T-helper 2 cell (primary cell): ENCODE results near the gene C1GALT1.
A peak's percentile ranks its signal among the peaks of the same experiment; 100 is the strongest.
"Not testable (repeated sequence)": the region's sequence is repeated elsewhere in the genome, so short reads cannot be mapped to it uniquely, and the experiment has no call there.

ENCODE experiments used
- DNase-seq, 5 experiments: peaks; one replicate each; pipeline versions ENCODE4 v3.0.0 to v3.0.0-alpha.2; 2012 to 2022

The C1GALT1 gene

GRCh38 chr7:7237201-7237977 is 55.0 kb downstream of the C1GALT1 start:
- no peak for DNase-seq

DNA sequence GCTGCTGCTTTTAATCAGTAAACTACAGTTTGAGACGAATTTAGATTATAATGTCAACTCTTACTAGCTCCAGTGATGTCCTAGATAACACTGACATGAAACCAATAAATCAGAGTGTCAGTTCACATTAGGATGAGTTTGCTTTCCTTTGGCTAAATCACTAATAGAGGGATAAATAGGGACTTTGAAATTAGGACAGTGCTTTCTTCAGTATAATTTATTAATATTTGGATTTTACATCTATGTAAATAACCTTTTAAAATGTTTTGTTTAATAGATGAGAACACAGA is 55.6 kb downstream of the C1GALT1 start:
- DNase-seq, result no peak

- no peak for DNase-seq
These were observed 57.0 kb downstream of the C1GALT1 start for GRCh38 chr7:7239346-7239745.

GRCh38 chr7:7242899-7243298 is 60.6 kb downstream of the C1GALT1 start:
- DNase-seq, result no peak

- not testable (repeated sequence) for DNase-seq
These were observed 62.9 kb downstream of the C1GALT1 start for GRCh38 chr7:7245233-7245632.

DNA sequence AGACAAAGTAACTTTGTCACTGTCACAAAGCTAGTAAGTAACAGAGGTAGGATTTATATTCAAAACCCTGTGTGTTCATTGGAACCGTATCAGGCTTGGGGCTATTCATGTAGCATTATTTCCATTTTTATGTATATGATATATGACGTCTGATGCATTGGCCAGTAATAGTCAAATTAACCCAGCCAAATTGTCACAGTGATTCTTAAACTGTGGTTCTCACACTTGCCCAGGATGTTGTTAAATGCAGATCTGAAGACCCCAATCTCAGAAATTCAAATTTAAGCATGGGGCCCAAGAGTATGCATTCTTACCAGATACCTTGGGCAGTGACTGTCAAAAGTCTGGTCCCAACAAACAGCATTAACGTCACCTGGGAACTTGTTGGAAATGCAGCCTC is 63.9 kb downstream of the C1GALT1 start:
- no peak for DNase-seq

GRCh38 chr7:7247658-7248057 is 65.3 kb downstream of the C1GALT1 start:
- no peak for DNase-seq

- DNase-seq, result no peak
These were observed 67.5 kb downstream of the C1GALT1 start for GRCh38 chr7:7249814-7250213.

GRCh38 chr7:7251742-7252141 is 69.4 kb downstream of the C1GALT1 start:
- DNase-seq, result no peak

DNA sequence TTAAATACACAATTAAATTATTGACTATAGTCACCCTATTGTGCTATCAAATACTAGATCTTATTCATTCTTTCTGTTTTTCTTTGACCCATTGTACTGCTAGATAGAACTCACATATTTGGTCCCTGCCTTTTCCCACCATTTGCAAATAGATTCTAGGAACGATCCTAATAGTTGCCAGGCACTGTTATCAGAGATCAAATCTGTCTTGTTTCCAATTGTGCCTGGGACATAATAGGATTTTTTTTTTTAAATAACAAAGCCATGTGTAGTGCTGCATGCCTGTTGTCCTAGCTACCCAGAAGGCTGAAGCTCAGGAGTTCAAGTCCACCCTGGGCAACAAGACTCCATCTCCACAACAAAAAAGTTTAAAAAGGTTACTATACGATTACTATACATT is 72.0 kb downstream of the C1GALT1 start:
- DNase-seq, result no peak

DNA sequence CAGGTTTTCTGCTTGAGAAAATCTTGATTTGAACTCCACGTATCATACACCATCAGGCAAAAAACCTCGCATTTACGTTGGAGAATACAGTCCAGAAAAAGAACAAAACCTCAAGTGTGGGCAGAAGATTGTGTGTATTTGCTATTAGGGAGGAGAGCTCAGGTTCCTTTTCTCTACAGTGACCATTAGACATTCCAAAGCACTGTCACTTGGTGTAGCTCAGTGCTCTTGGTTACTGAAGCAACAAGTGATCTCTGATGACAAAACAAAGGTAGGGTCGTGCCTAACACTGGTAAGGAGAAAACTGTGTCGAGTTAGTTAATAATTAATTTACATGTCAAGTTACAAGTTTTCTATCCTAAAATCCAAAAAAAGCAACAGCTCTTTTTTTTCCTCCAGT is 72.6 kb downstream of the C1GALT1 start:
- no peak for DNase-seq

DNA sequence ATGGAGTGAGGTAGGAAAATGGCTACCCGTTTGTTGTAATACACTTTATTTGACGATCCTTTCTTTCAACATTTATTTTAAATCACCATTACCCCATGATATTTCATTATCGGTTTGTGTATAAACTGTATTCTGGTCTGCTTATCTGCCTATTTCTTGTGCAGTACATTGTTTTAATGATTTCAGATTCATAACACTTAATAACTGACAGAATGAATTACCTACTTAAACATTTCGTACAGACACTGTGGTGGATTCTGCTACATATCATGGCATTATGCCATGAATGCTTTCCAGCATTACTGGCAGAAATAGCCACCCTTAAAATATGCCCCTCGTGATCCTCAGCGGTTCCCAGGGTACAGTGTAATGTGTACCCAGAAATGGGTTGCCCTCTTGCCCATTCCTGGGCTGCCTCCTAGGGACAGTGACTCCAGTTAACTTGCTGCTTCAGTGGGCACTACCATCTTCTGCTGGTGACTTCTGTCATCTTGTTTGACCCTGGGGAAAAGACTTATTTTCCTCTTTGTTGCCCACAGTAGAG is 74.5 kb downstream of the C1GALT1 start:
- no peak for DNase-seq

DNA sequence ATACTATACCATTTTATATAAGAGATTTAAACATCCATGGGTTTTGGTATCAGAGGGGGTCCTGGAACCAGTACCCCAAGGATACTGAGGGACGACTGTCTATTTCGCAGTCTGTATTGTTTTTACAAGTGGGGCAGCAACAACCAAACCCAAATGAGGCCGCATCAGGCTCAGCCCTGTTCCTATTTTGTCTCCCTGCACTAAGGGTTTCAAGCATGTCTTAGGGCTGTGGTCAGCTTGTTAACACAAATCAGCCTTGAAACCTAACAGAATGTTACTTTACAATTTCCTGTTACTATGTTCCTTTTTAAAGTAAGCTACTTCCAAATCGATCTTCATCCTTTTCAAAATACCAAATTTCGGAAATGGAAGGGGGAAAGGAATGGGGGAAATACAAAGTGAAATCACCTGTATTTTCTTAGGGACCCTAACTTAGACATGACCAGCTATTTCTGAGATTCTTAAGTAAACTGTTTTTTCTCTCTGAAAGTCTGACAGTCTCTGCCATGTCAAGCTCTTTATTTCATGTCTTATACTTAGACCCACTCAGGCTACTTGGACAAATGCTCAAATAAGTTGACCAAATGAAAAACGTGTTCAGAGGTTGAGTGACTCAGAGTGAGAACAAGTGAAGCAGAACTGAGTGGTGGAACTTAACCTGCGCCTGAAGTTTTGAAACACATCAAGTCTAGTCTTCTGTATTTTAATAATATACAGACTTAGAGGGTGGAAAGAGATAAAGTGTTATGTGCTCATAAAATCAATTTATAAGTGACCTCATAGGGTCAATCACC is 75.8 kb downstream of the C1GALT1 start:
- peak in 2 of 5 experiments; percentile 16 to 70 for DNase-seq

GRCh38 chr7:7261863-7262262 is 79.5 kb downstream of the C1GALT1 start:
- peak in 1 of 5 experiments; percentile 72 for DNase-seq

DNA sequence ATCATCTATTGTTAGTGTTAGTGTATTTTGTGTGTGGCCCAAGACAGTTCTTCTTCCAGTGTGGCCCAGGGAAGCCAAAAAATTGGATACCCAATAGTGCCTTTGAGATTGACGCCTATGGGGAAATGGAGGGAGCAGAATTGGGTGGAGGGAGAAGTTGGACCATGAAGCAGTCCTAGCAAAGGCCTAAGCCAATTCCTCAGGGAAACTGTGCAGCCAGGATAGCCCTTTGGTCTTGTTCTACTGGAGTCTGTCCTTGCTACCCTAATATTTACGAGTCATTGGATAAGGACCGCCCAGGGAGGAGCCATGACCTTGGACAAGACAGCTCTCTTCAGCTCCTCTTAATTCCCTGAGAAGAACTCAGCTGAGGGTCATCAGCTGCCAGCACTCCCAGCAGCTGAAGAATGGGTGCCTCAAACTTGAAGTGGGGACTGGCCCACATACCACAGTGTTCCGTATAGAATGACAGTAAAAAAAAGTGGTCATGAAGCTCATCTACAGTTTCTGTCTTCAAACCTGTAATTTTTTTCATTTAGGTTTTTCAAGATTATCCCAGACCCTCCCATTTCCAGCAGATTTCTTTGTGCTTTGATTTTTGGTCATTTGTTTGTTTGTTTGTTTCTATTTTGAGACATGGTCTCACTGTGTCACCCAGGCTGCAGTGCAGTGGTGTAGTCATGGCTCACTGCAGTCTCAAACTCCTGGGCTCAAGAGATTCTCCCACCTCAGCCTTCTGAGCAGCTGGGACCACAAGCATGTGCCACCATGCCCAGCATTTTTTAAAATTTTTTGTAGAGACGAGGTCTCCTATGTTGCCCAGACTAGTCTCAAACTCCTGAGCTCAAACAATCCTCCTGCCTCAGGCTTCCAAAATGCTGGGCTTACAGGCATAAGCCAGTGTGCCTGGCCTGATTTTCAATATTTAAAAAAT is 81.2 kb downstream of the C1GALT1 start:
- DNase-seq, result no peak

GRCh38 chr7:7264306-7265040 is 82.1 kb downstream of the C1GALT1 start:
- DNase-seq, result no peak

- no peak for DNase-seq
These were observed 83.0 kb downstream of the C1GALT1 start for GRCh38 chr7:7265081-7266075.

- no peak for DNase-seq
These were observed 84.0 kb downstream of the C1GALT1 start for GRCh38 chr7:7266257-7266881.

- no peak for DNase-seq
These were observed 88.9 kb downstream of the C1GALT1 start for GRCh38 chr7:7271094-7271874.

DNA sequence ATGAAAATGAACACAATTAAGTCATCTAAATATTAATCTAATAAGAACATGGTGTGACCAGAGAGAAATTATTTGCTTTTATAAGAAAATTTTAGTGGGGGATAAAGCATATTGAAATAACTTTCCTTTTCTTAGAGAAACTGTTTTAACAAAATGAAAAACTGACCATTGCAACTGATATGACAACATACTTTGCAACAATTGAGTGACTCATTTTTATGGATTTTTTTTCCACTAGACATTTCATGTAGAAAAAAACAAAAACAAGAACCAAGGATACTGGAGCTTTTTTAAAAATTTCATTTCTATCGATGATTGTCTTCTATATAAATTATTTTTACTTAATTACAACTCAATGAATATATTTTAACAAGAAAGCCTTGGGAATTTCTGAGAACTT is 90.0 kb downstream of the C1GALT1 start:
- no peak for DNase-seq
